ENCODE results near the gene CACNA1B.

The CACNA1B gene

GRCh38 chr9:137943655-137944054 is 66.1 kb downstream of the CACNA1B start:
- Histone ChIP-seq H3K36me3 (ENCODE audit: insufficient read depth) (no peaks in the 10 kb centered on the region), H3K4me1 (ENCODE audit: low read depth, poor library complexity, severe bottlenecking) (peaks cover 52% of the 10 kb centered on the region), H3K27me3 (ENCODE audit: insufficient read depth, low read depth) (no peaks in the 10 kb centered on the region), H4K20me1 (ENCODE audit: insufficient read depth) (no peaks in the 10 kb centered on the region), H3K9ac (peak overlapping the region; percentile 20; the same call in 1 of the 2 replicates), H3K79me2 (ENCODE audit: insufficient read depth, low read depth) (no peaks in the 10 kb centered on the region), H3K4me2 (peak overlapping the region; percentile 53), H2AFZ (ENCODE audit: low read depth) (peak overlapping the region; percentile 23; the same call in 1 of the 2 replicates), H3K27ac (peak overlapping the region; percentile 88), H3K4me3 (IDR thresholded peaks at IDR 0.05; ENCODE audit: insufficient read depth, low read depth, low read length) (no peak overlapping the region)
- TF ChIP-seq, protein P1, sequence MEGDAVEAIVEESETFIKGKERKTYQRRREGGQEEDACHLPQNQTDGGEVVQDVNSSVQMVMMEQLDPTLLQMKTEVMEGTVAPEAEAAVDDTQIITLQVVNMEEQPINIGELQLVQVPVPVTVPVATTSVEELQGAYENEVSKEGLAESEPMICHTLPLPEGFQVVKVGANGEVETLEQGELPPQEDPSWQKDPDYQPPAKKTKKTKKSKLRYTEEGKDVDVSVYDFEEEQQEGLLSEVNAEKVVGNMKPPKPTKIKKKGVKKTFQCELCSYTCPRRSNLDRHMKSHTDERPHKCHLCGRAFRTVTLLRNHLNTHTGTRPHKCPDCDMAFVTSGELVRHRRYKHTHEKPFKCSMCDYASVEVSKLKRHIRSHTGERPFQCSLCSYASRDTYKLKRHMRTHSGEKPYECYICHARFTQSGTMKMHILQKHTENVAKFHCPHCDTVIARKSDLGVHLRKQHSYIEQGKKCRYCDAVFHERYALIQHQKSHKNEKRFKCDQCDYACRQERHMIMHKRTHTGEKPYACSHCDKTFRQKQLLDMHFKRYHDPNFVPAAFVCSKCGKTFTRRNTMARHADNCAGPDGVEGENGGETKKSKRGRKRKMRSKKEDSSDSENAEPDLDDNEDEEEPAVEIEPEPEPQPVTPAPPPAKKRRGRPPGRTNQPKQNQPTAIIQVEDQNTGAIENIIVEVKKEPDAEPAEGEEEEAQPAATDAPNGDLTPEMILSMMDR (conservative IDR thresholded peaks at IDR 0.05; ENCODE audit: low read depth, low read length) = no peak

DNA sequence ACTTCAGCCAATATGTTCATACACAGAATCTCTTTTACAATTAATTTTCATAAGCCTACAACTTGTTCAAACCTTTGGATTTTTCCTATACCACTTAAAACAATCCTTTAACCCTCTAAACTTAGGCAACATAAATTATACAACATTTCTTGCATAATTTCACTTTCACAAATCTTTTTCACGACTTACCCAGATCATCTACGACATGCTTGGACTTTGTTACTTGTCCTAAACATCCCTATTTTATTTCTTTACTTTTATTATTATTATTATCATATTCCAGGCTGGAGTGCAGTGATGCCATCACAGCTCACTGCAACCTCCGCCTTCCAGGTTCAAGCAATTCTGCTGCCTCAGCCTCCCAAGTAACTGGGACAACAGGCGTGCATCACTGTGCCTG is 68.0 kb downstream of the CACNA1B start:
- H3K4me2 ChIP-seq = no peak overlapping the region
- no peaks in the 10 kb centered on the region for H3K36me3 ChIP-seq (ENCODE audit: insufficient read depth)
- H3K27ac ChIP-seq = peak overlapping the region; percentile 88; the same call in 1 of the 2 replicates
- TF ChIP-seq, protein P1 (conservative IDR thresholded peaks at IDR 0.05; ENCODE audit: low read depth, low read length) = no peak
- H2AFZ ChIP-seq (ENCODE audit: low read depth) = no peak overlapping the region
- H3K79me2 ChIP-seq (ENCODE audit: insufficient read depth, low read depth) = no peaks in the 10 kb centered on the region
- H4K20me1 ChIP-seq (ENCODE audit: insufficient read depth) = no peaks in the 10 kb centered on the region
- H3K27me3 ChIP-seq (ENCODE audit: insufficient read depth, low read depth) = no peaks in the 10 kb centered on the region
- peaks cover 52% of the 10 kb centered on the region for H3K4me1 ChIP-seq (ENCODE audit: low read depth, poor library complexity, severe bottlenecking)
- no peak overlapping the region for H3K9ac ChIP-seq
- H3K4me3 ChIP-seq (IDR thresholded peaks at IDR 0.05; ENCODE audit: insufficient read depth, low read depth, low read length) = no peak overlapping the region

DNA sequence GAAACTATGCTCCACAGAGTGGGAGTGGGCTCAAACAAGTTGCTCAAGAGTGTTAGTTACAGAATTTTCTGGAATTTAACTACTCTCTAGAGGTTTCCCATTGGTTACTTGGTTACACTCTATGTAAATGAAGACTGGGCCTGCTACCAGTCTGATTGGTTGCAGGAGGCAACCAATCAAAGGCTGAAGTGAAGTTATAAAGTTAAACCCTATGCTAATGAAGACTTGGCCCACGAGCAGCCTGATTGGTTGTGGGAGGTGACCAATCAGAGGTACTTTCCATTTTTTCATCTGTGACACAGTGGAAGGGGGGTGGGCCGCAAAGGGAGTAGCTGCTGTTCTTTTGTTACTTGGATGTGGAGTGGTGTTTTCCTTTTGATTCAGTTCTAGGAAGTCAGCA is 69.4 kb downstream of the CACNA1B start:
- no peak overlapping the region for H2AFZ ChIP-seq (ENCODE audit: low read depth)
- H3K27ac ChIP-seq = no peak overlapping the region
- TF ChIP-seq, protein P1 (conservative IDR thresholded peaks at IDR 0.05; ENCODE audit: low read depth, low read length) = no peak
- no peaks in the 10 kb centered on the region for H3K79me2 ChIP-seq (ENCODE audit: insufficient read depth, low read depth)
- peaks cover 54% of the 10 kb centered on the region for H3K4me1 ChIP-seq (ENCODE audit: low read depth, poor library complexity, severe bottlenecking)
- no peak overlapping the region for H3K9ac ChIP-seq
- H3K4me2 ChIP-seq = no peak overlapping the region
- no peaks in the 10 kb centered on the region for H3K36me3 ChIP-seq (ENCODE audit: insufficient read depth)
- no peaks in the 10 kb centered on the region for H3K27me3 ChIP-seq (ENCODE audit: insufficient read depth, low read depth)
- no peak overlapping the region for H3K4me3 ChIP-seq (IDR thresholded peaks at IDR 0.05; ENCODE audit: insufficient read depth, low read depth, low read length)
- no peaks in the 10 kb centered on the region for H4K20me1 ChIP-seq (ENCODE audit: insufficient read depth)

GRCh38 chr9:137948642-137949041 is 71.1 kb downstream of the CACNA1B start:
- Histone ChIP-seq H3K79me2 (ENCODE audit: insufficient read depth, low read depth) (no peaks in the 10 kb centered on the region), H2AFZ (ENCODE audit: low read depth) (no peak overlapping the region), H3K36me3 (ENCODE audit: insufficient read depth) (no peaks in the 10 kb centered on the region), H4K20me1 (ENCODE audit: insufficient read depth) (no peaks in the 10 kb centered on the region), H3K4me2 (no peak overlapping the region), H3K4me1 (ENCODE audit: low read depth, poor library complexity, severe bottlenecking) (peaks cover 42% of the 10 kb centered on the region), H3K9ac (no peak overlapping the region), H3K4me3 (IDR thresholded peaks at IDR 0.05; ENCODE audit: insufficient read depth, low read depth, low read length) (no peak overlapping the region), H3K27me3 (ENCODE audit: insufficient read depth, low read depth) (no peaks in the 10 kb centered on the region), H3K27ac (no peak overlapping the region)
- TF ChIP-seq, protein P1 (conservative IDR thresholded peaks at IDR 0.05; ENCODE audit: low read depth, low read length) = no peak

All from KMS-11 (cell line).